ENCODE results near the gene HK1.

The HK1 gene

GRCh38 chr10:69400936-69401335, 122.6 kb downstream of the HK1 start:
- no peaks in the 10 kb centered on the region for H3K9me2 ChIP-seq (ENCODE audit: low read depth, low read length)
- no peaks in the 10 kb centered on the region for H3F3A ChIP-seq (ENCODE audit: insufficient read depth, low read length)
- H3K4me2 ChIP-seq (ENCODE audit: low read length), result no peak overlapping the region
- no peaks in the 10 kb centered on the region for H3K79me2 ChIP-seq (ENCODE audit: insufficient read depth, low read length)
- H3K4me1 ChIP-seq (ENCODE audit: insufficient read depth, low read length, severe bottlenecking), result no peaks in the 10 kb centered on the region
- H3K36me3 ChIP-seq (ENCODE audit: insufficient read depth, low read length), result peaks cover 37% of the 10 kb centered on the region
- H3K4me3 ChIP-seq (ENCODE audit: low read depth, low read length, poor library complexity, severe bottlenecking), result no peak overlapping the region
- H4K20me1 ChIP-seq (ENCODE audit: insufficient read depth, low read length), result no peaks in the 10 kb centered on the region
- H3K27ac ChIP-seq (ENCODE audit: low read depth, low read length, poor library complexity, severe bottlenecking), result no peak overlapping the region
- H3K9me3 ChIP-seq (ENCODE audit: low read length), result no peaks in the 10 kb centered on the region
- no peak overlapping the region for H3K9ac ChIP-seq (ENCODE audit: low read length)
- H3K27me3 ChIP-seq (ENCODE audit: insufficient read depth, low read length), result no peaks in the 10 kb centered on the region
- TF ChIP-seq EZH2 (IDR thresholded peaks at IDR 0.05; ENCODE audit: borderline replicate concordance, low read length), result no peak
- no peak for TF ChIP-seq CTCF (IDR thresholded peaks at IDR 0.05; ENCODE audit: low read length)
- no peak overlapping the region for H2AFZ ChIP-seq (ENCODE audit: low read length)

GRCh38 chr10:69401416-69401815, 123.1 kb downstream of the HK1 start:
- no peak overlapping the region for H3K4me3 ChIP-seq (ENCODE audit: low read depth, low read length, poor library complexity, severe bottlenecking)
- no peaks in the 10 kb centered on the region for H3K9me3 ChIP-seq (ENCODE audit: low read length)
- no peak for TF ChIP-seq CTCF (IDR thresholded peaks at IDR 0.05; ENCODE audit: low read length)
- TF ChIP-seq EZH2 (IDR thresholded peaks at IDR 0.05; ENCODE audit: borderline replicate concordance, low read length), result no peak
- H3K27ac ChIP-seq (ENCODE audit: low read depth, low read length, poor library complexity, severe bottlenecking), result no peak overlapping the region
- H3K4me1 ChIP-seq (ENCODE audit: insufficient read depth, low read length, severe bottlenecking), result no peaks in the 10 kb centered on the region
- no peaks in the 10 kb centered on the region for H3K27me3 ChIP-seq (ENCODE audit: insufficient read depth, low read length)
- no peak overlapping the region for H3K9ac ChIP-seq (ENCODE audit: low read length)
- no peaks in the 10 kb centered on the region for H3F3A ChIP-seq (ENCODE audit: insufficient read depth, low read length)
- H3K79me2 ChIP-seq (ENCODE audit: insufficient read depth, low read length), result no peaks in the 10 kb centered on the region
- no peaks in the 10 kb centered on the region for H3K9me2 ChIP-seq (ENCODE audit: low read depth, low read length)
- H2AFZ ChIP-seq (ENCODE audit: low read length), result no peak overlapping the region
- H3K36me3 ChIP-seq (ENCODE audit: insufficient read depth, low read length), result peaks cover 37% of the 10 kb centered on the region
- H4K20me1 ChIP-seq (ENCODE audit: insufficient read depth, low read length), result no peaks in the 10 kb centered on the region
- H3K4me2 ChIP-seq (ENCODE audit: low read length), result no peak overlapping the region

- no peaks in the 10 kb centered on the region for H4K20me1 ChIP-seq (ENCODE audit: insufficient read depth, low read length)
- no peak for TF ChIP-seq CTCF (IDR thresholded peaks at IDR 0.05; ENCODE audit: low read length)
- TF ChIP-seq EZH2 (IDR thresholded peaks at IDR 0.05; ENCODE audit: borderline replicate concordance, low read length), result no peak
These were observed 124.1 kb downstream of the HK1 start for GRCh38 chr10:69402386-69402785.

More at GRCh38 chr10:69402386-69402785, 124.1 kb downstream of the HK1 start:
- Histone ChIP-seq H2AFZ (ENCODE audit: low read length) (no peak overlapping the region), H3K79me2 (ENCODE audit: insufficient read depth, low read length) (no peaks in the 10 kb centered on the region), H3K27ac (ENCODE audit: low read depth, low read length, poor library complexity, severe bottlenecking) (no peak overlapping the region), H3K9ac (ENCODE audit: low read length) (no peak overlapping the region), H3K4me1 (ENCODE audit: insufficient read depth, low read length, severe bottlenecking) (no peaks in the 10 kb centered on the region), H3F3A (ENCODE audit: insufficient read depth, low read length) (no peaks in the 10 kb centered on the region), H3K9me2 (ENCODE audit: low read depth, low read length) (no peaks in the 10 kb centered on the region), H3K27me3 (ENCODE audit: insufficient read depth, low read length) (no peaks in the 10 kb centered on the region), H3K4me2 (ENCODE audit: low read length) (no peak overlapping the region), H3K4me3 (ENCODE audit: low read depth, low read length, poor library complexity, severe bottlenecking) (no peak overlapping the region), H3K9me3 (ENCODE audit: low read length) (no peaks in the 10 kb centered on the region), H3K36me3 (ENCODE audit: insufficient read depth, low read length) (peaks cover 29% of the 10 kb centered on the region)
